GM19239 (cell line): ENCODE data around the gene GLI2.

Source experiments
- DNase-seq: peaks from one replicate; pipeline ENCODE4 v3.0.0; 2011; ENCODE audit warnings: low spot score; ENCODE audit not compliant: insufficient read length
- FAIRE-seq: peaks from 2 replicates; lab custom pipeline; 2011; peaks lifted over from hg19 to GRCh38; lab: Jason Lieb, UNC

GLI2 gene

GRCh38 chr2:120735746-120736170 is at the start of gene GLI2:
Gene GLI2, plus strand, starts transcription at chr2:120735868. Its CDS starts 61,453 bp downstream, at chr2:120797321.
- FAIRE-seq, result no peak

GRCh38 chr2:120685974-120686297 is 49.7 kb upstream of the GLI2 start:
- FAIRE-seq, result no peak
- no peak for DNase-seq

More at GRCh38 chr2:120735746-120736170, at the start of gene GLI2:
- no peak for DNase-seq

GRCh38 chr2:120686511-120687168 is 49.0 kb upstream of the GLI2 start:
- no peak for FAIRE-seq
- DNase-seq, result no peak

GRCh38 chr2:120687210-120687609 is 48.5 kb upstream of the GLI2 start:
- FAIRE-seq (no peak), DNase-seq (no peak)

- FAIRE-seq (no peak), DNase-seq (no peak)
These were observed 45.1 kb upstream of the GLI2 start for GRCh38 chr2:120690521-120690920.

GRCh38 chr2:120691410-120691809 is 44.3 kb upstream of the GLI2 start:
- no peak for DNase-seq
- FAIRE-seq, result no peak

GRCh38 chr2:120692691-120693090 is 43.0 kb upstream of the GLI2 start:
- DNase-seq (no peak), FAIRE-seq (no peak)

GRCh38 chr2:120693121-120693520 is 42.5 kb upstream of the GLI2 start:
- no peak for FAIRE-seq
- DNase-seq, result no peak

- FAIRE-seq, result no peak
- no peak for DNase-seq
These were observed 41.6 kb upstream of the GLI2 start for GRCh38 chr2:120694034-120694433.

GRCh38 chr2:120697471-120697870 is 38.2 kb upstream of the GLI2 start:
- FAIRE-seq, result no peak

GRCh38 chr2:120699292-120699691 is 36.4 kb upstream of the GLI2 start:
- FAIRE-seq, result no peak
- no peak for DNase-seq

More at GRCh38 chr2:120697471-120697870, 38.2 kb upstream of the GLI2 start:
- DNase-seq, result no peak

- DNase-seq (no peak), FAIRE-seq (no peak)
These were observed 35.0 kb upstream of the GLI2 start for GRCh38 chr2:120700659-120701058.

- no peak for DNase-seq
- no peak for FAIRE-seq
These were observed 34.6 kb upstream of the GLI2 start for GRCh38 chr2:120701096-120701495.

- FAIRE-seq (no peak), DNase-seq (no peak)
These were observed 34.2 kb upstream of the GLI2 start for GRCh38 chr2:120701499-120701898.

GRCh38 chr2:120702061-120702460 is 33.6 kb upstream of the GLI2 start:
- FAIRE-seq (no peak), DNase-seq (no peak)

- no peak for FAIRE-seq
These were observed 32.9 kb upstream of the GLI2 start for GRCh38 chr2:120702801-120703200.

GRCh38 chr2:120703330-120703994 is 32.2 kb upstream of the GLI2 start:
- DNase-seq (no peak), FAIRE-seq (no peak)

More at GRCh38 chr2:120702801-120703200, 32.9 kb upstream of the GLI2 start:
- DNase-seq, result no peak

- FAIRE-seq (no peak), DNase-seq (no peak)
These were observed 31.0 kb upstream of the GLI2 start for GRCh38 chr2:120704696-120705095.

GRCh38 chr2:120707816-120708215 is 27.9 kb upstream of the GLI2 start:
- FAIRE-seq, result no peak
- no peak for DNase-seq

- DNase-seq (no peak), FAIRE-seq (no peak)
These were observed 26.6 kb upstream of the GLI2 start for GRCh38 chr2:120708944-120709607.

- DNase-seq, result no peak
- no peak for FAIRE-seq
These were observed 26.0 kb upstream of the GLI2 start for GRCh38 chr2:120709608-120710041.
